SU-DHL-6 (cell line): ENCODE data around the gene PLA2G2A.

Experiments
- EZH2phosphoT487 ChIP-seq: fragments of 200-600 bp; sonication (generic), shearing (Covaris generic); conservative IDR thresholded peaks from 2 replicates; pipeline ENCODE4 v1.6.1; 2018; ENCODE audit warnings: mild to moderate bottlenecking, antibody characterized with exemption, low read length, moderate library complexity, mixed read lengths
- TF ChIP-seq, protein P1 (sequence below): fragments of 200-600 bp; sonication (generic); IDR thresholded peaks from one replicate; pipeline ENCODE4 v1.5.1; 2017; ENCODE audit warnings: antibody characterized with exemption, mild to moderate bottlenecking, low read length, moderate library complexity; ENCODE audit not compliant: insufficient read depth, poor library complexity, severe bottlenecking

DNA sequence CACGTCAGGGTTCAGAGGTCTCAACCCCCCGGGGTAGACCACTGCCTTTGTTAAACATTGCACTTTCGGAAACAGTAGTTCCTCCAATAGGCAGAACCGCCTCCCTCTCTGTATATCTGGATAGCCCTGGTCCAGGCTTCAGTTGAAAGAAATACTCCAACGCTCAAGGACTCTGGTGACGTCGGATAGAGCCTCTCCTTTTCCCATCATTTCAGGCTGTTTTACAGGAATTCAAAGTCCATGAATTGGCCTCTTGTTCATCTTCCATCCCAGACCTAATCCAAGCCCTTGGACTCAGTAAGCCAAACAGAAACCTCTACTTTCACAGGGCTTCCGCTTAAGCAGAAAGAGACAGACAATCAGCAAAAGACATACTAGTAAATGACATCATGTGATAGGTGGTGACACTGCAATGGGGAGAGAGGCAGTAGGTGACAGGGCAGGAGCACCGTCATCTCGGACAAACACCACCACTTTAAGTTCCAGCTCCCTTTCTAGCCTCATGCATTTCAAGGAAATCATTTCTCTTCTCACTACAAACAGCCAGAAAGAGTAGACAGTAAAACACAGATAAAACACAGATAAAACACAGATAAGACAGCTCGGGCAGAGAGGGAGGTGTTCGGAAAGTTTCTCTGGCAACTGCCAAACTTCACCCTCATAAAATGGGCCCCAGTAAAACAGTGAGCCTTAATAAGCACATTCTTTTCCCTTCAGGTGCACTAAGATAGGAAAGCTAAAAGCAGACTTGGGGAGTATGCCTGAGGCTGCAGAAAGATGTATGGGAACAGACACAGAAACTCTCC lies 2.3 kb upstream of the PLA2G2A start:
- TF ChIP-seq, protein P1, sequence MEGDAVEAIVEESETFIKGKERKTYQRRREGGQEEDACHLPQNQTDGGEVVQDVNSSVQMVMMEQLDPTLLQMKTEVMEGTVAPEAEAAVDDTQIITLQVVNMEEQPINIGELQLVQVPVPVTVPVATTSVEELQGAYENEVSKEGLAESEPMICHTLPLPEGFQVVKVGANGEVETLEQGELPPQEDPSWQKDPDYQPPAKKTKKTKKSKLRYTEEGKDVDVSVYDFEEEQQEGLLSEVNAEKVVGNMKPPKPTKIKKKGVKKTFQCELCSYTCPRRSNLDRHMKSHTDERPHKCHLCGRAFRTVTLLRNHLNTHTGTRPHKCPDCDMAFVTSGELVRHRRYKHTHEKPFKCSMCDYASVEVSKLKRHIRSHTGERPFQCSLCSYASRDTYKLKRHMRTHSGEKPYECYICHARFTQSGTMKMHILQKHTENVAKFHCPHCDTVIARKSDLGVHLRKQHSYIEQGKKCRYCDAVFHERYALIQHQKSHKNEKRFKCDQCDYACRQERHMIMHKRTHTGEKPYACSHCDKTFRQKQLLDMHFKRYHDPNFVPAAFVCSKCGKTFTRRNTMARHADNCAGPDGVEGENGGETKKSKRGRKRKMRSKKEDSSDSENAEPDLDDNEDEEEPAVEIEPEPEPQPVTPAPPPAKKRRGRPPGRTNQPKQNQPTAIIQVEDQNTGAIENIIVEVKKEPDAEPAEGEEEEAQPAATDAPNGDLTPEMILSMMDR = no peak
- no peak for TF ChIP-seq EZH2phosphoT487
